Kidney glomerular epithelial cell (primary cell): ENCODE data around the gene PDZD8.

Experiments used
- DNase-seq: peaks from one replicate; lab custom pipeline; 2025; lab: John Stamatoyannopoulos, UW

Gene PDZD8

GRCh38 chr10:117391436-117392205, 16.4 kb upstream of the PDZD8 start:
- DNase-seq: no peak

GRCh38 chr10:117390420-117390819, 15.2 kb upstream of the PDZD8 start:
- DNase-seq: no peak

GRCh38 chr10:117386805-117387204, 11.6 kb upstream of the PDZD8 start:
- no peak for DNase-seq

- no peak for DNase-seq
These were observed 7.6 kb upstream of the PDZD8 start for GRCh38 chr10:117382861-117383260.

- DNase-seq: peak; percentile 33
These were observed 507 bp downstream of the PDZD8 start for GRCh38 chr10:117374506-117375359.

GRCh38 chr10:117373823-117374505, 1.3 kb downstream of the PDZD8 start:
- DNase-seq: peak; percentile 34

GRCh38 chr10:117370205-117370604, 5.0 kb downstream of the PDZD8 start:
- DNase-seq: peak; percentile 58

- DNase-seq: no peak
These were observed 7.5 kb downstream of the PDZD8 start for GRCh38 chr10:117367718-117368117.

GRCh38 chr10:117366741-117367140, 8.5 kb downstream of the PDZD8 start:
- DNase-seq: no peak

- DNase-seq: peak; percentile 67
These were observed 9.6 kb downstream of the PDZD8 start for GRCh38 chr10:117365612-117366011.

GRCh38 chr10:117364110-117364960, 10.9 kb downstream of the PDZD8 start:
- no peak for DNase-seq

- peak; percentile 68 for DNase-seq
These were observed 12.2 kb downstream of the PDZD8 start for GRCh38 chr10:117363028-117363427.

- no peak for DNase-seq
These were observed 12.9 kb downstream of the PDZD8 start for GRCh38 chr10:117362313-117362712.

- DNase-seq: peak; percentile 74
These were observed 14.1 kb downstream of the PDZD8 start for GRCh38 chr10:117360994-117361667.

GRCh38 chr10:117360016-117360415, 15.2 kb downstream of the PDZD8 start:
- peak; percentile 32 for DNase-seq

GRCh38 chr10:117355072-117355471, 20.2 kb downstream of the PDZD8 start:
- no peak for DNase-seq

GRCh38 chr10:117353684-117354083, 21.6 kb downstream of the PDZD8 start:
- no peak for DNase-seq

GRCh38 chr10:117352724-117353123, 22.5 kb downstream of the PDZD8 start:
- no peak for DNase-seq

GRCh38 chr10:117351996-117352395, 23.2 kb downstream of the PDZD8 start:
- no peak for DNase-seq

- DNase-seq: no peak
These were observed 23.7 kb downstream of the PDZD8 start for GRCh38 chr10:117351558-117351957.

- no peak for DNase-seq
These were observed 24.3 kb downstream of the PDZD8 start for GRCh38 chr10:117350909-117351308.
